ENCODE data around the gene ANKS1B.

Gene ANKS1B

GRCh38 chr12:99978152-99978551, 6.6 kb downstream of the ANKS1B start:
- no peak for ATAC-seq
- no peak for TF ChIP-seq CREB5 (CRISPR knock-in tag; IDR thresholded peaks at IDR 0.05; ENCODE audit: low read depth)
- no peak for TF ChIP-seq GLIS3 (CRISPR knock-in tag; IDR thresholded peaks at IDR 0.05)
- TF ChIP-seq PATZ1 (CRISPR knock-in tag; IDR thresholded peaks at IDR 0.05; ENCODE audit: borderline replicate concordance), result no peak
- no peak for TF ChIP-seq ZFP3 (CRISPR knock-in tag; IDR thresholded peaks at IDR 0.05)
- no peak for TF ChIP-seq ZNF70 (CRISPR knock-in tag; IDR thresholded peaks at IDR 0.05)
- no peak for TF ChIP-seq RARB (CRISPR knock-in tag; IDR thresholded peaks at IDR 0.05)
- TF ChIP-seq BACH2 (CRISPR knock-in tag; IDR thresholded peaks at IDR 0.05; ENCODE audit: borderline replicate concordance), result no peak
- no peak for TF ChIP-seq POU6F1 (CRISPR knock-in tag; IDR thresholded peaks at IDR 0.05; ENCODE audit: borderline replicate concordance, low read depth)
- no peak for TF ChIP-seq ISL1 (CRISPR knock-in tag; IDR thresholded peaks at IDR 0.05)
- no peak for TF ChIP-seq ESRRG (CRISPR knock-in tag; IDR thresholded peaks at IDR 0.05)
- no peak for TF ChIP-seq ZC3H10 (CRISPR knock-in tag; IDR thresholded peaks at IDR 0.05)
- no peak for TF ChIP-seq ZNF8 (CRISPR knock-in tag; IDR thresholded peaks at IDR 0.05)
- TF ChIP-seq TCF4 (CRISPR knock-in tag; IDR thresholded peaks at IDR 0.05; ENCODE audit: borderline replicate concordance), result no peak

- ATAC-seq, result no peak
- TF ChIP-seq TSHZ2 (CRISPR knock-in tag; IDR thresholded peaks at IDR 0.05), result no peak
- TF ChIP-seq ARNTL (CRISPR knock-in tag; IDR thresholded peaks at IDR 0.05; ENCODE audit: borderline replicate concordance, low read depth), result no peak
- TF ChIP-seq ZNF70 (CRISPR knock-in tag; IDR thresholded peaks at IDR 0.05), result no peak
These were observed 7.2 kb downstream of the ANKS1B start for GRCh38 chr12:99977550-99977949.

GRCh38 chr12:99976762-99977161, 8.0 kb downstream of the ANKS1B start:
- TF ChIP-seq CSRNP3 (CRISPR knock-in tag; IDR thresholded peaks at IDR 0.05) (no peak), ARNTL (CRISPR knock-in tag; IDR thresholded peaks at IDR 0.05; ENCODE audit: borderline replicate concordance, low read depth) (no peak), ZNF8 (CRISPR knock-in tag; IDR thresholded peaks at IDR 0.05) (no peak), ZFP30 (CRISPR knock-in tag; IDR thresholded peaks at IDR 0.05) (no peak)
- no peak for ATAC-seq

- ATAC-seq, result no peak
- TF ChIP-seq CREB5 (CRISPR knock-in tag; IDR thresholded peaks at IDR 0.05; ENCODE audit: low read depth) (no peak), PPARA (CRISPR knock-in tag; IDR thresholded peaks at IDR 0.05; ENCODE audit: borderline replicate concordance) (no peak)
These were observed 9.4 kb downstream of the ANKS1B start for GRCh38 chr12:99975321-99975720.
